ENCODE results near the gene COPS8. TPM values are rescaled to one million over a fixed set of nuclear protein-coding genes. Genes with fewer than 3 reads are reported as not detected.

Gene COPS8
- total RNA-seq, 3 donors from 2014 or later (not counting 1 experiment from before 2014, with no cell fraction given), result 51.8 to 57.9 (median 53.9) TPM

GRCh38 chr2:237149425-237149824, 63.7 kb downstream of the COPS8 start:
- no peaks in the 10 kb centered on the region for H3K27me3 ChIP-seq (ENCODE audit: control insufficient read depth, insufficient read depth, low read length)
- intact Hi-C loops (cut with micrococcal nuclease), result no loop called here
- H3K4me3 ChIP-seq (ENCODE audit: low read length), result no peak overlapping the region
- TF ChIP-seq, protein P1, sequence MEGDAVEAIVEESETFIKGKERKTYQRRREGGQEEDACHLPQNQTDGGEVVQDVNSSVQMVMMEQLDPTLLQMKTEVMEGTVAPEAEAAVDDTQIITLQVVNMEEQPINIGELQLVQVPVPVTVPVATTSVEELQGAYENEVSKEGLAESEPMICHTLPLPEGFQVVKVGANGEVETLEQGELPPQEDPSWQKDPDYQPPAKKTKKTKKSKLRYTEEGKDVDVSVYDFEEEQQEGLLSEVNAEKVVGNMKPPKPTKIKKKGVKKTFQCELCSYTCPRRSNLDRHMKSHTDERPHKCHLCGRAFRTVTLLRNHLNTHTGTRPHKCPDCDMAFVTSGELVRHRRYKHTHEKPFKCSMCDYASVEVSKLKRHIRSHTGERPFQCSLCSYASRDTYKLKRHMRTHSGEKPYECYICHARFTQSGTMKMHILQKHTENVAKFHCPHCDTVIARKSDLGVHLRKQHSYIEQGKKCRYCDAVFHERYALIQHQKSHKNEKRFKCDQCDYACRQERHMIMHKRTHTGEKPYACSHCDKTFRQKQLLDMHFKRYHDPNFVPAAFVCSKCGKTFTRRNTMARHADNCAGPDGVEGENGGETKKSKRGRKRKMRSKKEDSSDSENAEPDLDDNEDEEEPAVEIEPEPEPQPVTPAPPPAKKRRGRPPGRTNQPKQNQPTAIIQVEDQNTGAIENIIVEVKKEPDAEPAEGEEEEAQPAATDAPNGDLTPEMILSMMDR (IDR thresholded peaks at IDR 0.05), result no peak
- H3K36me3 ChIP-seq (ENCODE audit: control insufficient read depth, insufficient read depth, low read length), result no peaks in the 10 kb centered on the region
- no peak overlapping the region for H3K27ac ChIP-seq (ENCODE audit: low read length)
- Mint-ChIP-seq H3K27me3 (ENCODE audit: low read depth in 2 of 2) (peaks cover 0 to 11% of the 10 kb centered on the region in 2 donors), H3K27ac (no peak overlapping the region), H3K4me3 (no peak overlapping the region), H3K4me1 (peaks cover 0 to 6% of the 10 kb centered on the region in 2 donors), H3K36me3 (peaks cover 12% of the 10 kb centered on the region), H3K9me3 (peaks cover 2 to 9% of the 10 kb centered on the region in 2 donors)
- peaks cover 14% of the 10 kb centered on the region for H3K9me3 ChIP-seq (ENCODE audit: control insufficient read depth, insufficient read depth, low read length)
- H3K4me1 ChIP-seq (ENCODE audit: control insufficient read depth, insufficient read depth, low read length), result no peaks in the 10 kb centered on the region
- 58% methylated on average over 2 of the region's 4 CpGs for WGBS (ENCODE audit: insufficient coverage)
- DNase-seq (no peak), ATAC-seq (no peak)
